Measurements from ENCODE around the gene MYOZ2.

DNA sequence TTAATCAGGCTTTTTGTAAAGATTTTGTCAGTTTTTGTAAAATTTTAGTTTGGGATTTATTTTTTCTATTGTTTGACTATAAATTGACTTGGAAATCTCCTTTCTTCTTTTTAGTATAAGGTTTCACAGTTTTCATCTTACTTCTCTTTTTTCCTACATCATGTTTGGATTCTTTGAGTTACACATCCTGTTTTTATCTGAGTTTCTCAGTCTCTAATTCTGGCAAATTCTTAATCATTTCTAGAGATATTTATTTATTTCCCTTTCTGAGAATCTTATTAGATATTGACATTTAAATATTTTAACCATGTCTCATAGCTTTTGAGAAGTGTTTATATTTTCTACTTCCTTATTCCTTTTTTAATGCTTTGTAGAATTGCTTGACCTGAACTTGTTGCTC, 97.6 kb downstream of the MYOZ2 start:
- TF ChIP-seq EP300 (IDR thresholded peaks at IDR 0.05): no peak
- TF ChIP-seq, protein P1, sequence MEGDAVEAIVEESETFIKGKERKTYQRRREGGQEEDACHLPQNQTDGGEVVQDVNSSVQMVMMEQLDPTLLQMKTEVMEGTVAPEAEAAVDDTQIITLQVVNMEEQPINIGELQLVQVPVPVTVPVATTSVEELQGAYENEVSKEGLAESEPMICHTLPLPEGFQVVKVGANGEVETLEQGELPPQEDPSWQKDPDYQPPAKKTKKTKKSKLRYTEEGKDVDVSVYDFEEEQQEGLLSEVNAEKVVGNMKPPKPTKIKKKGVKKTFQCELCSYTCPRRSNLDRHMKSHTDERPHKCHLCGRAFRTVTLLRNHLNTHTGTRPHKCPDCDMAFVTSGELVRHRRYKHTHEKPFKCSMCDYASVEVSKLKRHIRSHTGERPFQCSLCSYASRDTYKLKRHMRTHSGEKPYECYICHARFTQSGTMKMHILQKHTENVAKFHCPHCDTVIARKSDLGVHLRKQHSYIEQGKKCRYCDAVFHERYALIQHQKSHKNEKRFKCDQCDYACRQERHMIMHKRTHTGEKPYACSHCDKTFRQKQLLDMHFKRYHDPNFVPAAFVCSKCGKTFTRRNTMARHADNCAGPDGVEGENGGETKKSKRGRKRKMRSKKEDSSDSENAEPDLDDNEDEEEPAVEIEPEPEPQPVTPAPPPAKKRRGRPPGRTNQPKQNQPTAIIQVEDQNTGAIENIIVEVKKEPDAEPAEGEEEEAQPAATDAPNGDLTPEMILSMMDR (IDR thresholded peaks at IDR 0.05): no peak

Measured in tibial nerve (tissue), 4 donors.